Ishikawa (cell line): ENCODE data around the gene COL6A5.

Experiments
- CEBPB ChIP-seq: IDR thresholded peaks from 2 replicates; pipeline ENCODE4 v1.6.1; 2012
- CREB1 ChIP-seq: IDR thresholded peaks from 2 replicates; pipeline ENCODE4 v1.6.1; 2012; ENCODE audit warnings: low read depth
- EGR1 ChIP-seq: IDR thresholded peaks from 2 replicates; pipeline ENCODE4 v1.6.1; 2012
- EP300 ChIP-seq: IDR thresholded peaks from 2 replicates; pipeline ENCODE4 v1.6.1; 2012; ENCODE audit warnings: borderline replicate concordance
- FOXM1 ChIP-seq: IDR thresholded peaks from 2 replicates; pipeline ENCODE4 v1.6.1; 2012; ENCODE audit warnings: low read depth, borderline replicate concordance
- MAX ChIP-seq: IDR thresholded peaks from 2 replicates; pipeline ENCODE4 v1.6.1; 2012
- NFIC ChIP-seq: IDR thresholded peaks from 2 replicates; pipeline ENCODE4 v1.6.1; 2012
- RAD21 ChIP-seq: IDR thresholded peaks from 2 replicates; pipeline ENCODE4 v1.6.1; 2012; ENCODE audit warnings: low read depth
- REST ChIP-seq: IDR thresholded peaks from 2 replicates; pipeline ENCODE4 v1.6.1; 2012; ENCODE audit warnings: low read depth, mild to moderate bottlenecking
- TAF1 ChIP-seq: IDR thresholded peaks from 2 replicates; pipeline ENCODE4 v1.6.1; 2012; ENCODE audit warnings: low read depth, mild to moderate bottlenecking
- TCF12 ChIP-seq: IDR thresholded peaks from 2 replicates; pipeline ENCODE4 v1.6.1; 2012; ENCODE audit warnings: low read depth
- TEAD4 ChIP-seq: IDR thresholded peaks from 2 replicates; pipeline ENCODE4 v1.6.1; 2012
- USF1 ChIP-seq: IDR thresholded peaks from 2 replicates; pipeline ENCODE4 v1.6.1; 2012
- YY1 ChIP-seq: IDR thresholded peaks from 2 replicates; pipeline ENCODE4 v1.6.1; 2012; ENCODE audit warnings: low read depth
- ZBTB7A ChIP-seq: IDR thresholded peaks from 2 replicates; pipeline ENCODE4 v1.6.1; 2012; ENCODE audit warnings: low read depth

COL6A5 gene

GRCh38 chr3:130420466-130420865, 75.0 kb downstream of the COL6A5 start:
- TF ChIP-seq YY1 (no peak), RAD21 (no peak), NFIC (no peak), USF1 (no peak)

- no peak for TF ChIP-seq ZBTB7A
- no peak for TF ChIP-seq CEBPB
- TF ChIP-seq MAX: no peak
- no peak for TF ChIP-seq FOXM1
- no peak for TF ChIP-seq CREB1
- TF ChIP-seq RAD21: no peak
- TF ChIP-seq REST: no peak
- no peak for TF ChIP-seq TAF1
- TF ChIP-seq TCF12: no peak
- TF ChIP-seq USF1: no peak
- no peak for TF ChIP-seq EGR1
Measured at GRCh38 chr3:130423064-130423463, 77.6 kb downstream of the COL6A5 start.

GRCh38 chr3:130424837-130425236, 79.4 kb downstream of the COL6A5 start:
- TF ChIP-seq EP300: no peak
- TF ChIP-seq TCF12: no peak
- TF ChIP-seq CEBPB: no peak
- TF ChIP-seq ZBTB7A: no peak
- TF ChIP-seq TEAD4: no peak
- no peak for TF ChIP-seq RAD21

GRCh38 chr3:130425484-130425883, 80.0 kb downstream of the COL6A5 start:
- TF ChIP-seq CEBPB (no peak), REST (no peak), ZBTB7A (no peak), TCF12 (no peak), TEAD4 (no peak), MAX (no peak), CREB1 (no peak), USF1 (no peak), EP300 (no peak), EGR1 (no peak)

GRCh38 chr3:130426206-130426605, 80.7 kb downstream of the COL6A5 start:
- TF ChIP-seq NFIC (no peak), USF1 (no peak), FOXM1 (no peak), EGR1 (no peak), MAX (no peak), TCF12 (no peak)

- TF ChIP-seq USF1: no peak
- no peak for TF ChIP-seq EP300
- no peak for TF ChIP-seq EGR1
- TF ChIP-seq MAX: no peak
- no peak for TF ChIP-seq ZBTB7A
- TF ChIP-seq YY1: no peak
- no peak for TF ChIP-seq CEBPB
- no peak for TF ChIP-seq NFIC
- no peak for TF ChIP-seq FOXM1
- no peak for TF ChIP-seq REST
- no peak for TF ChIP-seq RAD21
- no peak for TF ChIP-seq CREB1
- no peak for TF ChIP-seq TEAD4
- TF ChIP-seq TAF1: no peak
- TF ChIP-seq TCF12: no peak
Measured at GRCh38 chr3:130428871-130429712, 83.6 kb downstream of the COL6A5 start.
